ENCODE results near the gene YIPF3.

Gene YIPF3

DNA sequence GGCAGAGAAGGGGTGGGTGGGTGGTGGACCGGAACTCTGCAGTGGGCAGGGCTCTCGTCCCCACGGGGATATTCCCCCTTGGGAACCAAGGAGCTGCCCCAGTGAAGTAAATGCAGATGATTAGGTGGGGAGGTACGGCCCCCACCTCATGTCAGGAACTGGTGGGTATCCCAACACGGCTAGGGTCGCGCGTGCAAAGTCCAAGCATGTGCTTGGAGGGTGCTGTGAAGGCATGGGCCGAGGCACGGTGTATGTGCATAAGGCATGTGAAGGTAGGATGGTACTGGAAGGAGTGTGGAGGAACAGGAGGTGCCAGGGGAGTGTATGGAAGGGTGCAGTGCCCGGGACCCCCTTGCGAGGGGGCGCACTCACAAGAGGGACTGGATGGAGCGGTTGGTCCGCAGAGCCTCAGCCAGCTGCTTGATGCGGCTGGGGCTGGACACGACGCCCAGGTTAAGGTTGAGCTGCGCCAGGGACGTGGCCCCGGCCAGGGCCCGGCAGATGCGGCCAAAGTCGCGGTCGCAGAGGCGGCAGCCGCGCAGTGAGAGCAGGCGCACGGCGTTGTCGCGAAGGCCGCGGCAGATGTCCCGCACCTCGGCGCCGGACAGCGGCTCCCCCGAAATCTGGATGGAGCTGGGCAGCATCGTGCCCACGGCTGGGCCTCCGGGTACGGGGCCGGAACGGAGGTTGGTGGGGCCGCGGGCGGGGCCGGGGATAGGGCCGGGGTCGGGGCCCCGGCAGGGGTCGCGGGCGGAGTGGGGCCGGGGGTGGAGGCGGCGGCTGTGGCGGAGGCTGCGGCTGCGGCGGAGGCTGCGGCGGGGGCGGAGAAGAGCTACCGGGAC, 7.4 kb downstream of the YIPF3 start:
- Histone ChIP-seq H3K27me3 (ENCODE audit: low read depth, low read length) (peaks cover 7% of the 10 kb centered on the region), H4K20me1 (ENCODE audit: insufficient read depth, low read length) (no peaks in the 10 kb centered on the region), H2AFZ (ENCODE audit: low read depth, low read length) (peak overlapping the region; percentile 29; the same call in 1 of the 2 replicates), H3K27ac (ENCODE audit: low read length) (no peak overlapping the region), H3K9ac (ENCODE audit: low read length) (peak overlapping the region; percentile 29), H3K4me3 (ENCODE audit: low read length) (peak overlapping the region; percentile 79), H3K4me1 (ENCODE audit: low read length) (peaks cover 13% of the 10 kb centered on the region; the same call in 1 of the 2 replicates), H3K4me2 (ENCODE audit: low read length) (peak overlapping the region; percentile 95), H3K36me3 (replicated peaks; ENCODE audit: low read depth, low read length) (peaks cover 27% of the 10 kb centered on the region), H3K9me3 (ENCODE audit: insufficient read depth, low read length) (no peaks in the 10 kb centered on the region), H3K79me2 (ENCODE audit: low read length) (peaks cover 2% of the 10 kb centered on the region)
- TF ChIP-seq, protein P1, sequence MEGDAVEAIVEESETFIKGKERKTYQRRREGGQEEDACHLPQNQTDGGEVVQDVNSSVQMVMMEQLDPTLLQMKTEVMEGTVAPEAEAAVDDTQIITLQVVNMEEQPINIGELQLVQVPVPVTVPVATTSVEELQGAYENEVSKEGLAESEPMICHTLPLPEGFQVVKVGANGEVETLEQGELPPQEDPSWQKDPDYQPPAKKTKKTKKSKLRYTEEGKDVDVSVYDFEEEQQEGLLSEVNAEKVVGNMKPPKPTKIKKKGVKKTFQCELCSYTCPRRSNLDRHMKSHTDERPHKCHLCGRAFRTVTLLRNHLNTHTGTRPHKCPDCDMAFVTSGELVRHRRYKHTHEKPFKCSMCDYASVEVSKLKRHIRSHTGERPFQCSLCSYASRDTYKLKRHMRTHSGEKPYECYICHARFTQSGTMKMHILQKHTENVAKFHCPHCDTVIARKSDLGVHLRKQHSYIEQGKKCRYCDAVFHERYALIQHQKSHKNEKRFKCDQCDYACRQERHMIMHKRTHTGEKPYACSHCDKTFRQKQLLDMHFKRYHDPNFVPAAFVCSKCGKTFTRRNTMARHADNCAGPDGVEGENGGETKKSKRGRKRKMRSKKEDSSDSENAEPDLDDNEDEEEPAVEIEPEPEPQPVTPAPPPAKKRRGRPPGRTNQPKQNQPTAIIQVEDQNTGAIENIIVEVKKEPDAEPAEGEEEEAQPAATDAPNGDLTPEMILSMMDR (IDR thresholded peaks at IDR 0.05; ENCODE audit: low read depth, low read length) = no peak
- TF ChIP-seq EZH2phosphoT487 (IDR thresholded peaks at IDR 0.05; ENCODE audit: low read depth) = no peak

DNA sequence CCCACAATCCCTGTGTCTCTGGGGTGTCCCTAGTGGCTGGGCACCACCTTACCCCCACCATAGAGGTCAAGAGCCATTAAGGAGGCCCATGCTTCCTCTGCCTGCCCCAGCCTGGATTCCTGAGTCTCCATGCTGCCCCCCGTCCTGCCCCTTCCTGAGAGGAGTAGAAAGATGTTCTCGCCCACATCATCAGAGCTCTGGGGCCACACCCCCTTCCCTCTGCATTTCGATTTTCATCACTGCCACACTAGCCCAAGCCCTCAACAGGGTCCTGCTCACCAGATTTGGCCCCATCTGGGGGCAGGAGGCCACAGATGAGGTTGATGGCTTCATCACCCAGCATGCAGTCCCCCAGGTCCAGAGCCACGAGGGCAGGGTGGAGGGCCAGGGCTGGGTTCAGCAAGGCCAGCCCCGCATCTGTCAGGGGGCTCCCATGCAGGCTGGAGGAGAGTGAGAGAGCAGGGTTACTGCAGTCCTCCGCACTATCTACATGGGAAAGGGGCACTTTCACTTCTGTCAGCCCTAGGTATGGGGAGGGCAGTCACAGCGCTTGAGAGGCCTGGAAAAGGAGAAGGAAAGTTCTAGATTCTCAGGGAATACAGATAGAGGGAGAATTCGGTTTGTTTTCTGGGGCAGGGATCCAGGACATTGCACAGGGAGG, 8.1 kb downstream of the YIPF3 start:
- H3K27me3 ChIP-seq (ENCODE audit: low read depth, low read length) = peaks cover 7% of the 10 kb centered on the region
- H3K4me3 ChIP-seq (ENCODE audit: low read length) = no peak overlapping the region
- H3K36me3 ChIP-seq (replicated peaks; ENCODE audit: low read depth, low read length) = peaks cover 29% of the 10 kb centered on the region
- H4K20me1 ChIP-seq (ENCODE audit: insufficient read depth, low read length) = no peaks in the 10 kb centered on the region
- no peaks in the 10 kb centered on the region for H3K79me2 ChIP-seq (ENCODE audit: low read length)
- peaks cover 13% of the 10 kb centered on the region; the same call in 1 of the 2 replicates for H3K4me1 ChIP-seq (ENCODE audit: low read length)
- H2AFZ ChIP-seq (ENCODE audit: low read depth, low read length) = no peak overlapping the region
- H3K27ac ChIP-seq (ENCODE audit: low read length) = no peak overlapping the region
- H3K4me2 ChIP-seq (ENCODE audit: low read length) = peak overlapping the region; percentile 95; the same call in 1 of the 2 replicates
- no peak for TF ChIP-seq EZH2phosphoT487 (IDR thresholded peaks at IDR 0.05; ENCODE audit: low read depth)
- TF ChIP-seq, protein P1 (IDR thresholded peaks at IDR 0.05; ENCODE audit: low read depth, low read length) = no peak
- no peaks in the 10 kb centered on the region for H3K9me3 ChIP-seq (ENCODE audit: insufficient read depth, low read length)
- no peak overlapping the region for H3K9ac ChIP-seq (ENCODE audit: low read length)

DNA sequence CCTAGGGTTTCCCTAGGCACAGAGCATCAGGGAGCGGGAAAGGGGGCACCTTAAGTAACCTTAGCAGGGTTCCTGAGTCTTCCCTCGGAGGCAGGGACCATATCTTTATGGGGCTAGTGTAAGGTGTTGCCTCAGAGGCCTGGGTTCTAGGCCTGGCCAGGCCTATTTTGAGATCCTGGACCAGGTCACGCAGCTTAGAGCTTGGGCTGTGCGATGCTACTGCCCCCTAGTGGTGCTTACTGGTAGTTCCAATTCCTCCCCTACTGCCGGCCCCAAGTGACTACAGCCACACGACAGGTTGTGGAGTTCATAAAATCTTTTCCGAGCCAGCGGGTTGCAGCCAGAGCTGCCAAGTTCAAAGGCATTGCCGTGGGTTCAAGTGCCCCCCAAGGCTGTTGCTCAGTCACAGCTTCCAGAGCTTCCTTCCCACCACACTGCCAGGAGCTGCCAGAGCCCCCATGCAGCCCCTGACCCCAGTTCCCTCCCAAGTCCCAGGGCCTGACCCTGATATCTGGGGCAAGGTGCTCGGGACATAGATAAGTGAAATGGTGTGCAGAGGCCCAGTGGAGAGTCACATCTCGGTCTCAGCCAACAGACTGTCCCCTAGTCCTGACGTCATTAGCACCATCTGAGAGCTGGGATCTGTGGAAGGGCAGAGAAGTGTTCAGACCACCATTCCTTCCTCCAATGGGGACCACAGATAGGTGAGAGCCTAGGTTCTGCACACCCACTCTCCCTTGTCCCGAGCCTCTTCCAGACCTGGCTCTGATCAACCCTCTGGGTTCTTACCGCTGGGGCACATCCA, 9.9 kb downstream of the YIPF3 start:
- H3K27me3 ChIP-seq (ENCODE audit: low read depth, low read length) = peaks cover 7% of the 10 kb centered on the region
- H3K4me3 ChIP-seq (ENCODE audit: low read length) = no peak overlapping the region
- H4K20me1 ChIP-seq (ENCODE audit: insufficient read depth, low read length) = no peaks in the 10 kb centered on the region
- H2AFZ ChIP-seq (ENCODE audit: low read depth, low read length) = no peak overlapping the region
- no peaks in the 10 kb centered on the region for H3K79me2 ChIP-seq (ENCODE audit: low read length)
- no peak overlapping the region for H3K4me2 ChIP-seq (ENCODE audit: low read length)
- peaks cover 28% of the 10 kb centered on the region for H3K36me3 ChIP-seq (replicated peaks; ENCODE audit: low read depth, low read length)
- H3K4me1 ChIP-seq (ENCODE audit: low read length) = peaks cover 13% of the 10 kb centered on the region; the same call in 1 of the 2 replicates
- no peak for TF ChIP-seq EZH2phosphoT487 (IDR thresholded peaks at IDR 0.05; ENCODE audit: low read depth)
- TF ChIP-seq, protein P1 (IDR thresholded peaks at IDR 0.05; ENCODE audit: low read depth, low read length) = peak; percentile 96
- no peak overlapping the region for H3K27ac ChIP-seq (ENCODE audit: low read length)
- H3K9me3 ChIP-seq (ENCODE audit: insufficient read depth, low read length) = no peaks in the 10 kb centered on the region
- no peak overlapping the region for H3K9ac ChIP-seq (ENCODE audit: low read length)

Measured in OCI-LY3 (cell line).